SU-DHL-6 (cell line): ENCODE measurements around the gene ERO1A.

Experiments used
- CTCF ChIP-seq: fragments of 200-600 bp; sonication (generic); IDR thresholded peaks from one replicate; pipeline ENCODE4 v1.5.1; 2017; ENCODE audit warnings: antibody characterized with exemption, mild to moderate bottlenecking, low read length, moderate library complexity; ENCODE audit not compliant: insufficient read depth, poor library complexity, severe bottlenecking
- EZH2phosphoT487 ChIP-seq: fragments of 200-600 bp; sonication (generic), shearing (Covaris generic); conservative IDR thresholded peaks from 2 replicates; pipeline ENCODE4 v1.6.1; 2018; ENCODE audit warnings: mild to moderate bottlenecking, antibody characterized with exemption, low read length, moderate library complexity, mixed read lengths

GRCh38 chr14:52656905-52657304 lies 38.5 kb downstream of the ERO1A start:
- TF ChIP-seq CTCF (no peak), EZH2phosphoT487 (no peak)
